OCI-LY7 (cell line): ENCODE data around the gene INF2.

Experiments used
- CTCF ChIP-seq: fragments of 200-600 bp; sonication (generic); conservative IDR thresholded peaks from 2 replicates; pipeline ENCODE4 v1.5.1; 2014; ENCODE audit warnings: mild to moderate bottlenecking, antibody characterized with exemption, low read length, moderate library complexity, mixed read lengths
- EZH2phosphoT487 ChIP-seq: fragments of 200-600 bp; sonication (generic); IDR thresholded peaks from 2 replicates; pipeline ENCODE4 v1.6.1; 2018; ENCODE audit warnings: low read depth, borderline replicate concordance, mild to moderate bottlenecking, mixed run types, antibody characterized with exemption, low read length, moderate library complexity, mixed read lengths

- TF ChIP-seq CTCF (no peak), EZH2phosphoT487 (no peak)
These were observed 53.4 kb downstream of the INF2 start for GRCh38 chr14:104742586-104743455.
